ENCODE data around the gene APBB1IP. TPM values are rescaled to one million over a fixed set of nuclear protein-coding genes. Genes with fewer than 3 reads are reported as not detected.

APBB1IP gene
- total and polyA plus RNA-seq, 2 of the 8 experiments (the other 6 are each of a cell fraction or from before 2014, with no cell fraction given): 0.05 TPM; not detected in 1

DNA sequence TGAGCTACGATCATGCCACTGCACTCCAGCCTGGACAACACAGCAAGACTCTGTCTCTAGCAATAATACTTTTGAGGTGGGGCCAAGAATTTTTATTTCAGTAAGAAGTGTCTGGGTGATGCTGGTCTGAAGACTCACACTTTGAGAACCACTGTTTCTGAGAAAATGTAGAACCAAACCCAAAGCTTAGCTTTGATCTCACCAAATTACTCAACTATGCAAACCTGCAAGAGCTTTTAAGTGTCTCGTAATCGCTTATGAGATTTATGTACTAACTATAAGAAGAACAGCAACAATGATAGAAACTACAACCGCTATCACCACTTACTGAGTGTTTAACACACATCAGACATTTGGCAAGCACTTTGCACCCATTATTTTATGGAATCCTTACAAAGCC is 29.5 kb downstream of the APBB1IP start:
- no peak overlapping the region for H2AFZ ChIP-seq (ENCODE audit: low read length)
- H4K91ac ChIP-seq (replicated peaks; ENCODE audit: insufficient read length, low read length): no peak overlapping the region
- H3K36me3 ChIP-seq (ENCODE audit: control insufficient read depth in 2 of 4, insufficient read depth in 4 of 4, low read length in 3 of 4): no peaks in the 10 kb centered on the region
- no peak overlapping the region for H4K5ac ChIP-seq (ENCODE audit: insufficient read length, low read depth, low read length)
- no peak overlapping the region for H3K56ac ChIP-seq (replicated peaks; ENCODE audit: insufficient read length, low read depth, low read length)
- no peak overlapping the region for H2BK120ac ChIP-seq (replicated peaks; ENCODE audit: low read depth, low read length)
- no peak overlapping the region for H3K23ac ChIP-seq (ENCODE audit: insufficient read length)
- ChIA-PET CTCF (ENCODE audit: partially characterized antibody) (interaction anchor here (0.7 kb wide), 1 partner anchor 65 kb away, joined by 3 read pairs; no protein-coding TSS in a partner anchor), POLR2A (ENCODE audit: partially characterized antibody) (no interaction called here)
- no peaks in the 10 kb centered on the region for H3K9me3 ChIP-seq (ENCODE audit: insufficient read depth in 2 of 2, low read depth in 1 of 2, low read length in 1 of 2)
- H3K18ac ChIP-seq (ENCODE audit: extremely low read depth, low read length): no peak overlapping the region
- TF ChIP-seq MAFK (IDR thresholded peaks at IDR 0.05; ENCODE audit: low read depth, low read length): no peak
- H2BK20ac ChIP-seq (ENCODE audit: low read length): no peak overlapping the region
- no peaks in the 10 kb centered on the region for H4K20me1 ChIP-seq (replicated peaks in 1 of 2; ENCODE audit: control insufficient read depth in 1 of 2, insufficient read depth in 2 of 2, low read length in 2 of 2)
- no peak overlapping the region for H3K27ac ChIP-seq (ENCODE audit: low read depth, low read length)
- no peak overlapping the region for H2BK15ac ChIP-seq (ENCODE audit: low read length)
- no peaks in the 10 kb centered on the region for H3K79me2 ChIP-seq (ENCODE audit: control insufficient read depth in 1 of 2, insufficient read depth in 2 of 2, low read length in 2 of 2)
- no peak overlapping the region for H3K14ac ChIP-seq (ENCODE audit: insufficient read length)
- H3K4me2 ChIP-seq (ENCODE audit: insufficient read depth in 1 of 2, low read depth in 2 of 2, low read length in 2 of 2): no peak overlapping the region
- H3K9ac ChIP-seq (replicated peaks in 1 of 4; ENCODE audit: extremely low read depth in 1 of 4, low read depth in 3 of 4, low read length in 3 of 4): no peak overlapping the region
- H3K4ac ChIP-seq (replicated peaks; ENCODE audit: insufficient read length, low read depth, low read length): no peak overlapping the region
- no peak overlapping the region for H4K8ac ChIP-seq (ENCODE audit: extremely low read depth, insufficient read depth, low read length)
- WGBS, 2 experiments (ENCODE audit: extremely low coverage in 1 of 2, insufficient coverage in 1 of 2, insufficient read length in 1 of 2, insufficient replicate concordance in 2 of 2, low coverage in 1 of 2, low lambda C conversion rate in 2 of 2, missing lambda C conversion rate in 1 of 2): 93% methylated on average over 4 of the region's 4 CpGs; no CpG with 5 or more reads in 1 of the 2 experiments
- no peak overlapping the region for H3K4me3 ChIP-seq (ENCODE audit: extremely low read depth in 1 of 4, insufficient read depth in 2 of 4, low read depth in 3 of 4, low read length in 4 of 4)
- no peak overlapping the region for H2AK5ac ChIP-seq (ENCODE audit: low read depth, low read length)
- H3K79me1 ChIP-seq (ENCODE audit: low read depth, low read length): no peaks in the 10 kb centered on the region
- FAIRE-seq: no peak
- H2BK5ac ChIP-seq (ENCODE audit: low read depth, low read length): no peak overlapping the region
- no peaks in the 10 kb centered on the region for H3K4me1 ChIP-seq (replicated peaks in 1 of 4; ENCODE audit: control insufficient read depth in 3 of 4, insufficient read depth in 4 of 4, low read length in 3 of 4)
- H3K27me3 ChIP-seq (replicated peaks in 1 of 4; ENCODE audit: control insufficient read depth in 3 of 4, extremely low read depth in 1 of 4, insufficient read depth in 3 of 4, low read length in 3 of 4): no peaks in the 10 kb centered on the region
- no peaks in the 10 kb centered on the region for H3K23me2 ChIP-seq (ENCODE audit: low read depth, low read length)
- DNase-seq (ENCODE audit: low read depth in 1 of 2, low spot score in 2 of 2): no peak
- no peak overlapping the region for H2BK12ac ChIP-seq (ENCODE audit: low read depth, low read length)

All from H1 (cell line).